SIG-M5 (cell line): Measurements from ENCODE around the gene FGFR2.

Experiments
- DNase-seq: peaks from one replicate; lab custom pipeline; 2025; lab: John Stamatoyannopoulos, UW

Gene FGFR2

GRCh38 chr10:121610798-121611323 is 12.6 kb upstream of the FGFR2 start:
- no peak for DNase-seq

GRCh38 chr10:121609426-121610380 is 11.5 kb upstream of the FGFR2 start:
- DNase-seq: no peak

GRCh38 chr10:121608469-121609190 is 10.4 kb upstream of the FGFR2 start:
- no peak for DNase-seq

- DNase-seq: no peak
Observed at GRCh38 chr10:121607310-121608055, 9.2 kb upstream of the FGFR2 start.

GRCh38 chr10:121605708-121606107 is 7.5 kb upstream of the FGFR2 start:
- DNase-seq: no peak

GRCh38 chr10:121601458-121601857 is 3.2 kb upstream of the FGFR2 start:
- no peak for DNase-seq

GRCh38 chr10:121600611-121601010 is 2.4 kb upstream of the FGFR2 start:
- DNase-seq: no peak

GRCh38 chr10:121599947-121600346 is 1.7 kb upstream of the FGFR2 start:
- no peak for DNase-seq

GRCh38 chr10:121597504-121598262 is 561 bp downstream of the FGFR2 start:
- DNase-seq: no peak

GRCh38 chr10:121596689-121597503 is 1.3 kb downstream of the FGFR2 start:
- no peak for DNase-seq

GRCh38 chr10:121595806-121596688 is 2.2 kb downstream of the FGFR2 start:
- DNase-seq: no peak

- no peak for DNase-seq
Observed at GRCh38 chr10:121595351-121595805, 2.9 kb downstream of the FGFR2 start.

GRCh38 chr10:121594623-121595350 is 3.5 kb downstream of the FGFR2 start:
- DNase-seq: no peak

- no peak for DNase-seq
Observed at GRCh38 chr10:121594076-121594475, 4.2 kb downstream of the FGFR2 start.

GRCh38 chr10:121593281-121594075 is 4.8 kb downstream of the FGFR2 start:
- DNase-seq: no peak

- DNase-seq: no peak
Observed at GRCh38 chr10:121592155-121592890, 5.9 kb downstream of the FGFR2 start.

GRCh38 chr10:121591186-121591585 is 7.1 kb downstream of the FGFR2 start:
- DNase-seq: no peak
